ENCODE measurements around the gene RAB13.

Gene RAB13

GRCh38 chr1:153953859-153954365, 32.2 kb downstream of the RAB13 start:
- no peak for DNase-seq

- DNase-seq = no peak
These were observed 34.3 kb downstream of the RAB13 start for GRCh38 chr1:153951801-153952200.

GRCh38 chr1:153951183-153951582, 35.0 kb downstream of the RAB13 start:
- DNase-seq = no peak

GRCh38 chr1:153946622-153947241, 39.4 kb downstream of the RAB13 start, which contains the start of gene DENND4B:
Gene DENND4B (minus strand): TSS chr1:153946718. CDS start chr1:153944374, 2,344 bp downstream.
- no peak for DNase-seq

DNA sequence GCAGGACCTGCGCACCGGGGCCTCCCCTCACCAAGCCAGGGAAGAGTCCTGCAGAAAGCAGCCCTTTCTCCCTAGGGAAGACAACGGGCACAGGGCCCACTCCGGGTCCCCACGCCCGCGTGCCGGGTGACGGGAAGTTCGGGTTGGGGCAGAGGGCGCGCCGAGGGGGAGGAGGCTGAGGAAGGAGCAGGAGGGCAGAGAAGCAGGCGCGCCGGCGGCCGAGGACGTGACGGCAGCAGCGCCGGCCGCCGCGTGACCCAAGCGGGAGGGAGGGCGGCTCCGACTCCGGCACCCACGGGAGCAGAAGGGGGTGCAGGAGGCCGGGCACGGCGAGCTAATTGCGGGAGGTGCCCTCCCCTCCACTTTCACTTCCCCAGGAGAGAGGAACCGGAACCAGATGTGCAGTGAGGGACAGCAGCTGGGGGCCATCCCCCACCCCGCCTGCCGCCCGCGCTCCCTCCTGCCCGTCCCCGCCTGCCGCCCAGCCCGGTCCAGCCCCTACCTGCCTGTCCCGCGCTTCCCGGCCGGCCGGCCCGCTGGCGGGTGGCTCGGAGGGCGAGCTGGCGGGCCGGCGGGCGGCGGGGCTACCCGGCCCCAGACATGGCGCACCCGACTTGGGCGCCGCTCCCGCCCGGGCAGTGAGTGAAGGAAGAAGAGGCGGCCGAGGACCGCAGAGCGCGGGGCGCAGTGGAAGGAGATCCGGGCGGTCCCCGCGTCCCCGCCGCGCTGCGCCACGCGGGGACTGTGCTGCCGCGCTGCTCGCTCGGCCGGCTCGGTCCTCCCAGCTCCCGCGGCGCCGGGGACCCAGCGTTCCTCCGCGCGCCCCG, 40.1 kb downstream of the RAB13 start:
- no peak for DNase-seq

DNA sequence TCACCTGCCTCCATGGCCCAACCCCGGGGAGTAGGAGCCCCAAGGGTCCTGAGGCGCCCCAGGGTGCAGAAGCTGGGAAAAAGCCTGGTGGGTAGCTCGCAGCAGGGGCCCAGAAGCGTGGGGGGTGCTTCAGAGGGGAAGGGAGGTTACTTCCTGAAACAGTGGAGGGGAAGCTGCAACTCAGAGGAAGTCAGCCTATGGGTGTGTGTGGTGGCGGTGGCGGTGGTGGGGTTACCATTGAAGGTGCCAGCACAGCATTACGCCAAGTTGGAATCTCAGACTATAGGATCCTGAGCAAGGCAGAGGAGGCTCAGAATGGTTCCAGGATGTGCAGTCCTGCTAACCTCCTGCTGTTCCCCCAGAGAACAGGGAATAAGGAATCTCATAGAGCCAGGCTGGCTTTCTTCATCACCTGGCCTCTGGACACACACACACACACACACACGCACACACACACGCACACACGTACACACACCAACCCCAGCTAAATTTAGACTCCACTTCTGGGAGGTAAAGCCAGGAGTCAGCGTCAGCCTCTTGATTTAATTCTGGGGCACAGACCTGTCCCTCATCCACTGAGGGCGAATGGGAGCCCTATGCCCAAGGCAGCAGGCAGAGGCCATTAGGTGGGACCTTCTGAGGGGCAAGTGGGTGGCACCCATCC, 40.9 kb downstream of the RAB13 start:
- no peak for DNase-seq

- no peak for DNase-seq
These were observed 41.4 kb downstream of the RAB13 start for GRCh38 chr1:153944827-153945117.

GRCh38 chr1:153944005-153944826, 41.9 kb downstream of the RAB13 start:
- DNase-seq = no peak

DNA sequence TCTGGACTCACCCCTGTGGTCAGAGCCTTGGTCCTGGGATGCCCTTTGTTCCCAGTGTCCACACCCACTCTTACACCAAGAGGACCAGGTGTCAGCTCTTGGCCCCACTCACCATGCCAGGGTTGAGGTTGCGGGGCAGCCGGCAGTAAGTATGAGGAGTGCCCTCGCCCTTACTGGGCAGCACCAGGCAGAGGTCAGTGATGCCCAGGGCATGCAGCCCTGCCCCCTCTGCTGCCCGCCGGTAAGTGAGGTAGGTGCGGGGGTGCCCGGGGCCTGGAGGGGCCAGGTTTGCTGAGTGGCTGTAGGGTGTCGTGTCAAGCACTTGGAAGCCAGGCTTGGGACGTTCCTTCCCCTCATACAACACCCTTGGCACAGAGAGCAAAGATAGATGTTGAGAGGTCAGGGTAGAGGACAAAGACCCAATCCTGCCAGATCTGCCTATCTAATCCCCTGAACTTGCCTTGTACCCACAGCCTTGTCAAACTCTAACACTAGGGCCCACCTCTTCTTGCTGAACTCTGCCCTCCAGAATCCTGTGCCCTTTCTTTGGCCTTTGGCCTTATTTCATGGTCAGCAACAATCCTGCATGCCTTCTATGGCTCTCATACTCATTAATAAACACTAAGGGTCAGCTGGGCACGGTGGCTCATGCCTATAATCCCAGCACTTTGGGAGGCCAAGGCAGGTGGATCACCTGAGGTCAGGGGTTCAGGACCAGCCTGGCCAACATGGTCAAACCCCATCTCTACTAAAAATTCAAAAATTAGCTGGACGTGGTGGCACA, 43.2 kb downstream of the RAB13 start:
- no peak for DNase-seq

- no peak for DNase-seq
These were observed 44.1 kb downstream of the RAB13 start for GRCh38 chr1:153941826-153942725.

DNA sequence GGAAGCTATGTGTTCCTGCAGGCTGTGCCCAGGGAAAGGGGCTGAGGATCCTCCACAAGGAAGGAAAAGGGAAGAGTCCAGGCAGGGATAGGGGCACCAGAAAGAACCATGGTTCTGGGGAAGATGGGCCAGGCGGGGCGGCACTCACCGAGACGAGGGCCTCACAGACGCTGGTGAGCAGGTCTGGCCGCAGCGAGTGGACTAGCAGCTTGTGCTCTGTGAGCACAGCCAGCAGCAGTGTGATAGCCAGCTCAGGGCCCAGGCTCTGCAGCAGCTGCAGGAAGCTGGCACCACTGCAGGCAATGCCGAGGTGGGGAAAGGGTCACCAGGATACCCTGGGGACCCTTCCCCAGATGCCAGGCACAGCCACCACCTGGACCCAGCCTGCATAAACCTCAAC, 45.4 kb downstream of the RAB13 start:
- DNase-seq = no peak

DNA sequence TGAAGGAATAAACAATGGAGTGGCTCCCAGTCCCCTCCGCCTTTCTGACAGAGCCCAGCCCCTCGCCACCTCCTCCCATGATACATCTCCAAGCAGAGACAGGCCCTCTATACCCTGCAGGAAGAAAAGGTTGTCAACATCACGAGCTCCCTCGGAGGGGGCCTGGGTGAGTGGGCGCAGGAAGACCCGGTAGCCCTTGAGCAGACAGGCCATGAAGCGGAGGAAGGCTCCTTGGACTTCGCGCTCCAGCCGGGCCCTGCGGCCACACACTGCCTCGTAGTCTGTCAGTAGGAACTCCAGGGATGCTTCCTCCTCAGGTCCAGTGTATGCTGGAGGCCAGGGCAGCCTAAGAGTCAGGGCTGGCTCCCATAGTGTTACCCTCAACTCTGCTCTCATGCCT, 46.7 kb downstream of the RAB13 start:
- DNase-seq = no peak

DNA sequence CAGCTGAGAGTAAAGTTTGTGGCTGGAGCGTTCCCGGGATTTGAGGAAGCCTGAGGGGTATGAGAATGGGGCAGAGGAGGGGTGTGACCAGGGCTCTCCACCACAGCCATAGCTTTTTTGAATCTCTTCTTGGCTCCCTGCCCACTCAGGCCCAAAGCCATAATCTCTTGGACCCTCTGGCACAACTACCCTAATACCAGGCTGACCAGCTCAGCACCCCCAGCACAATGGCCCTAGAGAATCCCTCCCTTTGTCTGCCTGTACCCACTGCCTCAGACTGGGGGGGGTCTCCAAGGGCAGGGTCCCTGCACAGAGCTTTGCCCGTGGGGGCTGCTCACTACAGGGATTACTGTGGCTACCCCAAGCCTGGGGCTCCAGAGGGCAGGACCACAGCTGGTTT, 47.1 kb downstream of the RAB13 start:
- DNase-seq = no peak

- DNase-seq = no peak
These were observed 48.8 kb downstream of the RAB13 start for GRCh38 chr1:153937331-153937730.

DNA sequence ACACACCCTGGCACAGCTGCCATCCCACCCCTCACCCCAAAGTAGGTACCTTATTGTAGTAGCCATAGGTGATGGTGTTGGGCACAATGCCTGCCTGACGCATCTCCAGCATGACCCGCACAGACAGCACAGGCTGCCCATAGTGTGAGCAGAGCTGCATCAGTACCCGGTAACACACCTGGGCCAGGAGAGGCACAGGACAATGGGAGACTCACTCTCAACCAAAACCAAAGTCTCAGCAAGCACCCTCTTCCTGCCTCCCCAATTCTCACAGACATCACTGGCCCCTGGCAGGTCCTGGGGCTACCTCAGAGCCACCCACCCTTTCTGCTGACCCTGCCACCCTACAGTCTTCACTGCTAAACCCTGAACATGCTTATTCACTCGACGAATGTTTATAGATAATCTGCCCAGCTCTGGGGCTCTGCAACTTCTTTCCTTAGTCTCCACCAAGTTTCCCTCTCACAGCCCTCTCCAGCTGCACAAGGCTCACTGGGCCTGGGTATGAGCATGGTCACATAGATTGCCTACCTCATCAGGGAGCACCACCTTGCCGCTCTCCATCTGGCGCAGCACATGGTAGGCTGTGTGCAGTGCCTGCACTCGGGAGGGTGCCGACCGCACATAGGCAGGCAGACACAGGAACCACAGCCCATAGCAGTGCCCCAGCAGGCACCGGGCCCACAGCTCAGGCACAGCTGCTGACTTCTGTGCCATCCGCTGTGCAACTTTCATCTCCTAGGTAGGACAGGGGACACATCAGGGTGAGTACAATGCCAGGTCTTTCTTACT, 49.9 kb downstream of the RAB13 start:
- no peak for DNase-seq

GRCh38 chr1:153934746-153935145, 51.4 kb downstream of the RAB13 start:
- DNase-seq = no peak

DNA sequence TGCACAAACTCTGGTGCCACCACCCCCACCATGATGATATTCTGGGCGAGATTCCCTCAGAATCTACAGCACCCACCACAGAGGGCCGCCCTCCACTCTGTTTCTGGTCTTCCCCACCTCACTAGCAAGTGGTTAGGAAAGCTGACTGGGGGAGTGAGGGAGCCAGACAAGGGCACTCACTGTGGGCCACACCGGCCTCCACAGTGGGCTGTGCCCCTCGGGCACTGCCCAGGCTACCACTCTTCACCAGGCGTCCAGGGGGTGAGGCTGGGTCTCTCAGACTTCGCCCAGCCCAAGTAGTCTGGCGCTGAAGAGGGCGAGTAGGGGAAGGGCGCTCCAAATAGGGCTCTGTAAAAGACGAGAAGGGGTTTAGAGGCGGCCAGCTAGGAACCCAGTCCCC, 52.2 kb downstream of the RAB13 start:
- no peak for DNase-seq

GRCh38 chr1:153933430-153933829, 52.7 kb downstream of the RAB13 start:
- DNase-seq = no peak

DNA sequence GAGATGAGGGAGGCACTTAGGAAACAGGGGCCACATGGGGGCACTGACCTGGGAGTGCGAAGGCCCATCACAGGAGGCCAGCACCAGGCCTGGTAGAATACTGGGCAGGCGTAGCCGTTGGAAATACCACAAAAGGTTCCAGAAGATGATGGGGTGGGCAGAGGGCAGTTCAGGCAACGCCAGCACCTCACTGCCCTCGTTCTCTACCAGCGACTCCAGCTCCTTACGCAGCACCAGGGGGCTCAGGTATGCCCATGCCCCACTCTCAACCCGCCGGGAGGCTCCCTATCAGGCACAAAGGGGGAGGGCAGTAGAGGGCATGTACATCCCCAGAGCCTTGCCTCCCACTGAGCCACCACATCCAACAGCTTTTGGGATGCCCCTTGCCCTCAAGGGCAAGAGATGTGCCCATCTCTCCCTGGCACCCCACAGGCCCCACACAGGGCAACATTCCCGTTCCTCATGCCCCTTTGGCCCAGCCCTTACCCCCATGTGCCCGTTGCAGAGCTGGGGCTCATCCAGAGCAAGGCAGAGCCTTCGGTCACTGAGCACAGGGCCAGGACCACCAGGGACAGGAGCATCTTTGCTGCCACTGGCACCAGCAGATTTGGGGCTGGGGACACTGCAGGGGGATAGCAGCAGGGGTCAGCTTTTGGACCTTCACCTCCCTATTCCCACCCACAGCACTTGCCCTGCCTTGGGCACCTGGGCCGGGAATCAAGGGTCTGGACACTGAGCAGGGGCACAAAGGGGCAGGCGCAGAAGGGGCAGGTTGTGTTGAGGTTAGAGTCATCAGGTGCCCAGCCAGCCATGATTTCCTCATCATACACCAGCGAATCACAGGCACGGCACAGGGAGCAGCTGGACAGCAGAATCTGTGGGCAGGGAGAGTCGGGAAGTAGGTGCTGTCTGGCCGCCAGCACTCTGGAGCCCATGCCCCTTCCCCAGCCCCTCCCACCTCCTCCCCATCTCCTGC, 53.7 kb downstream of the RAB13 start:
- DNase-seq = no peak

All from NCI-H524 treated with DMSO at 0.1 percent for 48 hours (cell line).